ENCODE results near the gene CHAT.

GRCh38 chr10:49649936-49650723 lies 36.3 kb downstream of the CHAT start:
- TF ChIP-seq CTCF (IDR thresholded peaks at IDR 0.05) (no peak), POLR2A (IDR thresholded peaks at IDR 0.05) (no peak)

Data from body of pancreas (tissue), 4 donors.